ENCODE results near the gene MACROD2. TPM values are rescaled to one million over a fixed set of nuclear protein-coding genes. Genes with fewer than 3 reads are reported as not detected.

MACROD2 gene
- total RNA-seq, 2 donors from 2014 or later = not detected

- Mint-ChIP-seq H3K36me3 (ENCODE audit: insufficient read depth in 2 of 2) (peaks cover 0 to 3% of the 10 kb centered on the region in 2 donors), H3K27me3 (ENCODE audit: low read depth) (no peaks in the 10 kb centered on the region), H3K9me3 (peaks cover 4 to 11% of the 10 kb centered on the region in 2 donors), H3K4me3 (no peak overlapping the region), H3K27ac (no peak overlapping the region), H3K4me1 (ENCODE audit: low read depth) (no peaks in the 10 kb centered on the region)
- ATAC-seq (replicated peaks in 1 of 2) = no peak
- no peak for DNase-seq
These were observed 391.4 kb downstream of the MACROD2 start for GRCh38 chr20:14386726-14387125.

- DNase-seq (no peak), ATAC-seq (replicated peaks in 1 of 2) (no peak)
- Mint-ChIP-seq H3K9me3 (peaks cover 8 to 9% of the 10 kb centered on the region in 2 donors), H3K4me1 (ENCODE audit: low read depth) (no peaks in the 10 kb centered on the region), H3K27me3 (ENCODE audit: low read depth) (no peaks in the 10 kb centered on the region), H3K27ac (no peak overlapping the region), H3K4me3 (no peak overlapping the region), H3K36me3 (ENCODE audit: insufficient read depth in 2 of 2) (peaks cover 0 to 2% of the 10 kb centered on the region in 2 donors)
These were observed 406.3 kb downstream of the MACROD2 start for GRCh38 chr20:14401479-14402138.

GRCh38 chr20:14404515-14404914, 409.2 kb downstream of the MACROD2 start:
- DNase-seq = no peak
- Mint-ChIP-seq H3K27ac (no peak overlapping the region), H3K4me3 (no peak overlapping the region), H3K4me1 (ENCODE audit: low read depth) (no peaks in the 10 kb centered on the region), H3K9me3 (peaks cover 8 to 10% of the 10 kb centered on the region in 2 donors), H3K36me3 (ENCODE audit: insufficient read depth in 2 of 2) (no peaks in the 10 kb centered on the region), H3K27me3 (ENCODE audit: low read depth) (no peaks in the 10 kb centered on the region)
- ATAC-seq (replicated peaks in 1 of 2) = no peak

- ATAC-seq (replicated peaks in 1 of 2) (no peak), DNase-seq (no peak)
- H3K36me3 Mint-ChIP-seq (ENCODE audit: insufficient read depth in 2 of 2) = no peaks in the 10 kb centered on the region
- no peaks in the 10 kb centered on the region for H3K27me3 Mint-ChIP-seq (ENCODE audit: low read depth)
- no peaks in the 10 kb centered on the region for H3K4me1 Mint-ChIP-seq (ENCODE audit: low read depth)
- H3K4me3 Mint-ChIP-seq = no peak overlapping the region
- no peak overlapping the region for H3K27ac Mint-ChIP-seq
- H3K9me3 Mint-ChIP-seq = peaks cover 10% of the 10 kb centered on the region in 2 donors
These were observed 411.2 kb downstream of the MACROD2 start for GRCh38 chr20:14406495-14406894.

- Mint-ChIP-seq H3K27ac (no peak overlapping the region), H3K36me3 (ENCODE audit: insufficient read depth in 2 of 2) (no peaks in the 10 kb centered on the region), H3K27me3 (ENCODE audit: low read depth) (no peaks in the 10 kb centered on the region), H3K4me1 (ENCODE audit: low read depth) (no peaks in the 10 kb centered on the region), H3K9me3 (peaks cover 10 to 12% of the 10 kb centered on the region in 2 donors), H3K4me3 (no peak overlapping the region)
- no peak for ATAC-seq (replicated peaks in 1 of 2)
- DNase-seq = no peak
These were observed 412.0 kb downstream of the MACROD2 start for GRCh38 chr20:14407336-14407735.

- H3K4me1 Mint-ChIP-seq (ENCODE audit: low read depth) = no peaks in the 10 kb centered on the region
- no peak for ATAC-seq (replicated peaks in 1 of 2)
These were observed 415.7 kb downstream of the MACROD2 start for GRCh38 chr20:14410869-14411555.

GRCh38 chr20:14412065-14412681, 416.9 kb downstream of the MACROD2 start:
- no peaks in the 10 kb centered on the region for H3K4me1 Mint-ChIP-seq (ENCODE audit: low read depth)
- H3K36me3 Mint-ChIP-seq (ENCODE audit: insufficient read depth in 2 of 2) = peaks cover 0 to 1% of the 10 kb centered on the region in 2 donors
- H3K27ac Mint-ChIP-seq = no peak overlapping the region
- H3K9me3 Mint-ChIP-seq = peaks cover 8 to 12% of the 10 kb centered on the region in 2 donors
- H3K4me3 Mint-ChIP-seq = no peak overlapping the region
- ATAC-seq (replicated peaks in 1 of 2) (no peak), DNase-seq (no peak)
- no peaks in the 10 kb centered on the region for H3K27me3 Mint-ChIP-seq (ENCODE audit: low read depth)

More at GRCh38 chr20:14410869-14411555, 415.7 kb downstream of the MACROD2 start:
- Mint-ChIP-seq H3K9me3 (peaks cover 9 to 14% of the 10 kb centered on the region in 2 donors), H3K27ac (no peak overlapping the region), H3K4me3 (no peak overlapping the region), H3K36me3 (ENCODE audit: insufficient read depth in 2 of 2) (peaks cover 0 to 1% of the 10 kb centered on the region in 2 donors), H3K27me3 (ENCODE audit: low read depth) (no peaks in the 10 kb centered on the region)
- DNase-seq = no peak

GRCh38 chr20:14413835-14414234, 418.5 kb downstream of the MACROD2 start:
- DNase-seq (no peak), ATAC-seq (replicated peaks in 1 of 2) (no peak)
- peaks cover 0 to 1% of the 10 kb centered on the region in 2 donors for H3K36me3 Mint-ChIP-seq (ENCODE audit: insufficient read depth in 2 of 2)
- H3K4me1 Mint-ChIP-seq (ENCODE audit: low read depth) = no peaks in the 10 kb centered on the region
- H3K4me3 Mint-ChIP-seq = no peak overlapping the region
- no peaks in the 10 kb centered on the region for H3K27me3 Mint-ChIP-seq (ENCODE audit: low read depth)
- H3K9me3 Mint-ChIP-seq = peaks cover 5 to 10% of the 10 kb centered on the region in 2 donors
- H3K27ac Mint-ChIP-seq = no peak overlapping the region

GRCh38 chr20:14414560-14414959, 419.2 kb downstream of the MACROD2 start:
- no peak for DNase-seq
- ATAC-seq (replicated peaks in 1 of 2) = no peak
- Mint-ChIP-seq H3K4me1 (ENCODE audit: low read depth) (no peaks in the 10 kb centered on the region), H3K27ac (no peak overlapping the region), H3K4me3 (no peak overlapping the region), H3K36me3 (ENCODE audit: insufficient read depth in 2 of 2) (peaks cover 0 to 1% of the 10 kb centered on the region in 2 donors), H3K27me3 (ENCODE audit: low read depth) (no peaks in the 10 kb centered on the region), H3K9me3 (peaks cover 5 to 10% of the 10 kb centered on the region in 2 donors)

- DNase-seq = no peak
- Mint-ChIP-seq H3K27ac (no peak overlapping the region), H3K9me3 (peaks cover 5 to 9% of the 10 kb centered on the region in 2 donors), H3K4me3 (no peak overlapping the region), H3K36me3 (ENCODE audit: insufficient read depth in 2 of 2) (peaks cover 0 to 1% of the 10 kb centered on the region in 2 donors), H3K4me1 (ENCODE audit: low read depth) (no peaks in the 10 kb centered on the region), H3K27me3 (ENCODE audit: low read depth) (no peaks in the 10 kb centered on the region)
- no peak for ATAC-seq (replicated peaks in 1 of 2)
These were observed 420.2 kb downstream of the MACROD2 start for GRCh38 chr20:14415467-14415866.

- peaks cover 0 to 1% of the 10 kb centered on the region in 2 donors for H3K36me3 Mint-ChIP-seq (ENCODE audit: insufficient read depth in 2 of 2)
- no peak overlapping the region for H3K4me3 Mint-ChIP-seq
These were observed 423.1 kb downstream of the MACROD2 start for GRCh38 chr20:14418376-14418775.

GRCh38 chr20:14422892-14423291, 427.6 kb downstream of the MACROD2 start:
- ATAC-seq (replicated peaks in 1 of 2) = no peak
- DNase-seq = no peak
- H3K4me1 Mint-ChIP-seq (ENCODE audit: low read depth) = no peaks in the 10 kb centered on the region
- no peaks in the 10 kb centered on the region for H3K36me3 Mint-ChIP-seq (ENCODE audit: insufficient read depth in 2 of 2)
- no peak overlapping the region for H3K4me3 Mint-ChIP-seq
- peaks cover 0 to 2% of the 10 kb centered on the region in 2 donors for H3K9me3 Mint-ChIP-seq
- H3K27me3 Mint-ChIP-seq (ENCODE audit: low read depth) = no peaks in the 10 kb centered on the region
- H3K27ac Mint-ChIP-seq = no peak overlapping the region

More at GRCh38 chr20:14418376-14418775, 423.1 kb downstream of the MACROD2 start:
- H3K27ac Mint-ChIP-seq = no peak overlapping the region
- ATAC-seq (replicated peaks in 1 of 2) (no peak), DNase-seq (no peak)
- H3K4me1 Mint-ChIP-seq (ENCODE audit: low read depth) = no peaks in the 10 kb centered on the region
- peaks cover 2 to 9% of the 10 kb centered on the region in 2 donors for H3K9me3 Mint-ChIP-seq
- H3K27me3 Mint-ChIP-seq (ENCODE audit: low read depth) = no peaks in the 10 kb centered on the region

GRCh38 chr20:14431568-14431967, 436.3 kb downstream of the MACROD2 start:
- Mint-ChIP-seq H3K4me3 (no peak overlapping the region), H3K27ac (no peak overlapping the region), H3K4me1 (ENCODE audit: low read depth) (no peaks in the 10 kb centered on the region), H3K36me3 (ENCODE audit: insufficient read depth in 2 of 2) (no peaks in the 10 kb centered on the region), H3K9me3 (peaks cover 9 to 10% of the 10 kb centered on the region in 2 donors), H3K27me3 (ENCODE audit: low read depth) (no peaks in the 10 kb centered on the region)
- no peak for DNase-seq
- no peak for ATAC-seq (replicated peaks in 1 of 2)

All from activated T-cell treated with anti-CD3 and anti-CD28 coated beads, Interleukin-2, amount 50 U/mL, for 72 hours (primary cell).